A549 (cell line): ENCODE measurements around the gene KCNE3. TPM values are rescaled to one million over a fixed set of nuclear protein-coding genes. Genes with fewer than 3 reads are reported as not detected.

Experiments
- ATAC-seq, 2 experiments: fragments of 200-7000 bp in 1 of 2; fragments of >200 bp in 1 of 2; cut with Nextera tagmentation in 1 of 2; cut with Tn5 transposase in 1 of 2; 3 replicates each; pipeline versions ENCODE4 v1.8.0 to v1.9.1; 2018 to 2020; ENCODE audit warnings: mild to moderate bottlenecking in 1 of 2, moderate library complexity in 1 of 2
- CTCF ChIA-PET: fragments of 300-600 bp; sonication (Branson Sonifier 250); formaldehyde crosslinking; extraction: SDS; loops from one replicate; lab custom pipeline; 2021; ENCODE audit warnings: antibody characterized with exemption, inconsistent platforms; lab: Yijun Ruan, JAX
- POLR2A ChIA-PET: fragments of 350-600 bp; formaldehyde crosslinking; extraction: SDS; loops from one replicate; lab custom pipeline; 2021; ENCODE audit warnings: antibody characterized with exemption, inconsistent platforms; lab: Yijun Ruan, JAX
- DNase-seq, 2 experiments: peaks; one replicate each; pipeline versions ENCODE4 v3.0.0 to v3.0.0-alpha.2; 2011 to 2016; ENCODE audit warnings: low read depth in 1 of 2, low spot score in 1 of 2
- FAIRE-seq: peaks from 2 replicates; lab custom pipeline; 2011; peaks lifted over from hg19 to GRCh38; lab: Jason Lieb, UNC
- H3K27ac ChIP-seq, 2 experiments: fragments of >200 bp; sonication (Bioruptor Twin); formaldehyde crosslinking; 3 replicates each; pipeline ENCODE4 v1.5.1; 2016 to 2017
- H3K4me1 ChIP-seq: fragments of >200 bp; sonication (Bioruptor Twin); formaldehyde crosslinking; 3 replicates; pipeline ENCODE4 v1.6.1; 2016
- H3K4me2 ChIP-seq: fragments of >200 bp; sonication (Bioruptor Twin); formaldehyde crosslinking; 3 replicates; pipeline ENCODE4 v1.6.1; 2016
- H3K4me3 ChIP-seq: fragments of >200 bp; sonication (Bioruptor Twin); formaldehyde crosslinking; 3 replicates; pipeline ENCODE4 v1.5.1; 2016
- H3K9me3 ChIP-seq: fragments of >200 bp; sonication (Bioruptor Twin); formaldehyde crosslinking; 3 replicates; pipeline ENCODE4 v1.6.1; 2016
- BHLHE40 ChIP-seq: IDR thresholded peaks from 2 replicates; pipeline ENCODE4 v1.6.1; 2012; ENCODE audit warnings: low read depth, low read length, inconsistent platforms
- CBX8 ChIP-seq: fragments of 200-600 bp; sonication (generic); IDR thresholded peaks from 2 replicates; pipeline ENCODE4 v1.6.1; 2016
- CHD4 ChIP-seq: fragments of 200-600 bp; sonication (generic); IDR thresholded peaks from 2 replicates; pipeline ENCODE4 v1.6.1; 2016; ENCODE audit warnings: antibody characterized with exemption, mild to moderate bottlenecking, borderline replicate concordance
- ELK1 ChIP-seq: fragments of 150-350 bp; IDR thresholded peaks from 2 replicates; pipeline ENCODE4 v1.6.1; 2014; ENCODE audit warnings: low read depth, mild to moderate bottlenecking, low read length
- EP300 ChIP-seq, 2 experiments: fragments of >200 bp; sonication (Bioruptor Twin); formaldehyde crosslinking; IDR thresholded peaks; 2 replicates in 1 of 2; 3 replicates in 1 of 2; pipeline ENCODE4 v1.6.1; 2016 to 2017
- HEYL ChIP-seq: fragments of 250-450 bp; sonication (Bioruptor Pico); IDR thresholded peaks from 2 replicates; pipeline ENCODE4 v1.8.0; 2021; ENCODE audit warnings: mild to moderate bottlenecking, moderate library complexity
- HMGXB4 ChIP-seq: fragments of 250-450 bp; sonication (Bioruptor Pico); IDR thresholded peaks from 2 replicates; pipeline ENCODE4 v1.5.0; 2021; ENCODE audit warnings: mild to moderate bottlenecking, moderate library complexity, borderline replicate concordance
- HOXA7 ChIP-seq: fragments of 250-450 bp; sonication (Bioruptor Pico); IDR thresholded peaks from 2 replicates; pipeline ENCODE4 v1.5.0; 2020; ENCODE audit warnings: mild to moderate bottlenecking, moderate library complexity
- HOXB13 ChIP-seq: fragments of 250-450 bp; sonication (Bioruptor Pico); IDR thresholded peaks from 2 replicates; pipeline ENCODE4 v1.5.0; 2020; ENCODE audit warnings: low read depth, mild to moderate bottlenecking, moderate library complexity
- JUN ChIP-seq, 2 experiments: fragments of >200 bp; sonication (Bioruptor Twin); formaldehyde crosslinking; IDR thresholded peaks; 2 replicates in 1 of 2; 3 replicates in 1 of 2; pipeline ENCODE4 v1.6.1; 2016 to 2017
- KDM1A ChIP-seq: fragments of 200-600 bp; sonication (generic); IDR thresholded peaks from 2 replicates; pipeline ENCODE4 v1.6.1; 2016; ENCODE audit warnings: low read depth, mild to moderate bottlenecking
- KDM5A ChIP-seq: fragments of 200-600 bp; sonication (generic); IDR thresholded peaks from 2 replicates; pipeline ENCODE4 v1.6.1; 2016; ENCODE audit warnings: antibody characterized with exemption, mild to moderate bottlenecking
- NPAS2 ChIP-seq: fragments of 250-450 bp; sonication (Bioruptor Pico); IDR thresholded peaks from 2 replicates; pipeline ENCODE4 v1.8.0; 2022; ENCODE audit warnings: mild to moderate bottlenecking, moderate library complexity, borderline replicate concordance
- RCOR1 ChIP-seq: fragments of 150-350 bp; IDR thresholded peaks from 2 replicates; pipeline ENCODE4 v1.6.1; 2014; ENCODE audit warnings: antibody characterized with exemption, low read length, low read depth
- REST ChIP-seq: fragments of 200-600 bp; sonication (generic); IDR thresholded peaks from 2 replicates; pipeline ENCODE4 v1.6.1; 2016; ENCODE audit warnings: antibody characterized with exemption, mild to moderate bottlenecking, moderate library complexity
- RFX5 ChIP-seq: fragments of 450-650 bp; IDR thresholded peaks from 2 replicates; pipeline ENCODE4 v1.7.1; 2014; ENCODE audit warnings: antibody characterized with exemption, mild to moderate bottlenecking, moderate library complexity
- SREBF2 ChIP-seq: fragments of 450-650 bp; IDR thresholded peaks from 2 replicates; pipeline ENCODE4 v1.6.1; 2014; ENCODE audit warnings: mild to moderate bottlenecking, moderate library complexity
- TP53 ChIP-seq: fragments of 250-450 bp; sonication (Bioruptor Pico); IDR thresholded peaks from 2 replicates; pipeline ENCODE4 v1.5.0; 2021; ENCODE audit warnings: mild to moderate bottlenecking, moderate library complexity
- USF2 ChIP-seq: fragments of 450-650 bp; IDR thresholded peaks from 2 replicates; pipeline ENCODE4 v1.6.1; 2014; ENCODE audit warnings: antibody characterized with exemption
- ZFP36 ChIP-seq: fragments of 450-650 bp; IDR thresholded peaks from 2 replicates; pipeline ENCODE4 v1.6.1; 2014; ENCODE audit warnings: borderline replicate concordance; ENCODE audit not compliant: partially characterized antibody
- ZNF302 ChIP-seq: fragments of 250-450 bp; sonication (Bioruptor Pico); IDR thresholded peaks from 2 replicates; pipeline ENCODE4 v1.9.0; 2021; ENCODE audit warnings: inconsistent platforms, mild to moderate bottlenecking, moderate library complexity
- WGBS: methylation state at CpG from one replicate; pipeline ENCODE4 v1.1.6; 2017; ENCODE audit errors: missing lambda C conversion rate; 5-methylcytosine and 5-hydroxymethylcytosine counted together
- polyA plus RNA-seq, 4 experiments: library from polyadenylated mRNA; depleted of rRNA in 3 of 4; stranded (reverse); fragments of >200 nt; fragmentation: RNase III in 1 of 4; extraction: RNeasy Plus Mini Kit Qiagen cat#74134 plus additional on column Dnase treatment in 1 of 4; gene quantifications; 2 replicates in 3 of 4; 3 replicates in 1 of 4; pipeline ENCODE4 v1.2.3, GENCODE V29; 2011 to 2017
- TF ChIP-seq, protein P1 (sequence below): fragments of >200 bp; sonication (Bioruptor Twin); formaldehyde crosslinking; IDR thresholded peaks from 3 replicates; pipeline ENCODE4 v1.5.1; 2016
- TF ChIP-seq, protein P2 (sequence below): IDR thresholded peaks from 2 replicates; pipeline ENCODE4 v1.6.1; 2012; ENCODE audit warnings: low read depth, borderline replicate concordance

KCNE3 gene
- polyA plus RNA-seq, 2 of the 4 experiments (the other 2 are of a cell fraction) = 0.23 to 0.56 TPM

GRCh38 chr11:74471037-74471436 lies 3.7 kb upstream of the KCNE3 start (continued):
- TF ChIP-seq NPAS2 (no peak), JUN (IDR thresholded peaks at IDR 0.05) (no peak)

DNA sequence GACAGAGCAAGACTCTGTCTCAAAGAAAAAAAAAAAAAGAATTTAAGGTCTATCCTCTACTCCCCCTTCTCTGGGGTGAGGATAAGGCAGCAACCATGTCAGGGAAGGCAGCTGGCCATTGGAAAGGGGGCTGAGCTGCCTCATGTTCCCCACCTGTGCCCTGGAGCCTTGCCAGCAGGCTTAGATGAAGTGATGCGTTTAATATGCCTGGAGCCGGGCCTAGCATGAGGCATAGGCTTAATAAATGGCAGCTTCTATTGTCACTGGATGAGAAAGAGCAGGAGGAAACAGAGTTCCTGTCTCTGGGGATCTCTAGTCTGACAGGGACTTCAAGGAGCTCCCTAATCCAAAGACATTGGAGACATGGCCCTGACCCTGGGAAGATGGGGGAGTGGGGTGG lies 3.2 kb upstream of the KCNE3 start:
- no peak overlapping the region for H3K4me3 ChIP-seq
- ChIA-PET CTCF (interaction anchor here (0.7 to 2.5 kb wide), 7 partner anchors 12 to 494 kb away, joined by 3 to 11 read pairs (median 5); partner anchors contain the start of gene LIPT2), POLR2A (interaction anchor here (1.3 kb wide), 1 partner anchor 23 kb away, joined by 3 read pairs; the partner anchor contains the start of gene LIPT2)
- no peak overlapping the region for H3K4me2 ChIP-seq
- no peak for ATAC-seq
- no peak for FAIRE-seq
- no peak for DNase-seq
- TF ChIP-seq RFX5 (no peak), CBX8 (no peak), KDM5A (no peak), JUN (IDR thresholded peaks at IDR 0.05) (no peak), CHD4 (no peak), EP300 (IDR thresholded peaks at IDR 0.05) (no peak), HOXA7 (CRISPR knock-in tag) (no peak), HEYL (no peak), ZNF302 (CRISPR knock-in tag) (no peak), HOXB13 (CRISPR knock-in tag) (no peak), ZFP36 (no peak), TP53 (CRISPR knock-in tag) (no peak), BHLHE40 (no peak)
- TF ChIP-seq, protein P1, sequence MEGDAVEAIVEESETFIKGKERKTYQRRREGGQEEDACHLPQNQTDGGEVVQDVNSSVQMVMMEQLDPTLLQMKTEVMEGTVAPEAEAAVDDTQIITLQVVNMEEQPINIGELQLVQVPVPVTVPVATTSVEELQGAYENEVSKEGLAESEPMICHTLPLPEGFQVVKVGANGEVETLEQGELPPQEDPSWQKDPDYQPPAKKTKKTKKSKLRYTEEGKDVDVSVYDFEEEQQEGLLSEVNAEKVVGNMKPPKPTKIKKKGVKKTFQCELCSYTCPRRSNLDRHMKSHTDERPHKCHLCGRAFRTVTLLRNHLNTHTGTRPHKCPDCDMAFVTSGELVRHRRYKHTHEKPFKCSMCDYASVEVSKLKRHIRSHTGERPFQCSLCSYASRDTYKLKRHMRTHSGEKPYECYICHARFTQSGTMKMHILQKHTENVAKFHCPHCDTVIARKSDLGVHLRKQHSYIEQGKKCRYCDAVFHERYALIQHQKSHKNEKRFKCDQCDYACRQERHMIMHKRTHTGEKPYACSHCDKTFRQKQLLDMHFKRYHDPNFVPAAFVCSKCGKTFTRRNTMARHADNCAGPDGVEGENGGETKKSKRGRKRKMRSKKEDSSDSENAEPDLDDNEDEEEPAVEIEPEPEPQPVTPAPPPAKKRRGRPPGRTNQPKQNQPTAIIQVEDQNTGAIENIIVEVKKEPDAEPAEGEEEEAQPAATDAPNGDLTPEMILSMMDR = no peak
- WGBS = 78% methylated on average over 2 of the region's 2 CpGs
- no peak overlapping the region for H3K27ac ChIP-seq
- no peaks in the 10 kb centered on the region for H3K9me3 ChIP-seq
- peaks cover 4% of the 10 kb centered on the region; the same call in 2 of the 3 replicates for H3K4me1 ChIP-seq

DNA sequence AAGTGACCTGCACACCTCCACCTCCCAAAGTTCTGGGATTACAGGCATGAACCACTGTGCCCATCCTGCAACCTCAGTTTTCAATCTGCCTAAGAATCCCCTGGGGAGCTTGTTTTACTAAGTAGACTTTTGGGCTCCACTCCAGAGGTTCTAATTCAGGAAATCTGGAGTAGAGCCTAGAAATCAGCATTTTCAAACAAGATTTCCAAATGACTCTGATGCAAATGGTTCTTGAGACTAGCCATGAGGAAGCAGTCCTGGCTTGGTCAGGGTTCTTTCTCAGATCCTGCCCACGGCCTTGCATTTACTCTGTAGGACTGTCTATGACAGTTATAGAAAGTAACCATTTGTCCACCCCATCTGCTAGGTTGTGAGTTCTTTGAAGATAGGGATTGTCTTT lies 1.6 kb upstream of the KCNE3 start:
- ATAC-seq (no peak), FAIRE-seq (no peak)
- TF ChIP-seq RCOR1 = no peak
- TF ChIP-seq SREBF2 = no peak
- no peak for TF ChIP-seq JUN (IDR thresholded peaks at IDR 0.05)
- TF ChIP-seq, all 56 proteins: peak for 0
- WGBS = 38% methylated on average over 1 of the region's 1 CpG
- ChIA-PET POLR2A (no interaction called here), CTCF (interaction anchor here (1.2 to 1.5 kb wide), 2 partner anchors 15 to 213 kb away, joined by 3 to 4 read pairs; no protein-coding TSS in a partner anchor)
- Histone ChIP-seq H3K4me2 (no peak overlapping the region), H3K4me3 (no peak overlapping the region), H3K27ac (no peak overlapping the region), H3K9me3 (no peaks in the 10 kb centered on the region), H3K4me1 (peaks cover 8% of the 10 kb centered on the region; the same call in 2 of the 3 replicates)
- DNase-seq = no peak

DNA sequence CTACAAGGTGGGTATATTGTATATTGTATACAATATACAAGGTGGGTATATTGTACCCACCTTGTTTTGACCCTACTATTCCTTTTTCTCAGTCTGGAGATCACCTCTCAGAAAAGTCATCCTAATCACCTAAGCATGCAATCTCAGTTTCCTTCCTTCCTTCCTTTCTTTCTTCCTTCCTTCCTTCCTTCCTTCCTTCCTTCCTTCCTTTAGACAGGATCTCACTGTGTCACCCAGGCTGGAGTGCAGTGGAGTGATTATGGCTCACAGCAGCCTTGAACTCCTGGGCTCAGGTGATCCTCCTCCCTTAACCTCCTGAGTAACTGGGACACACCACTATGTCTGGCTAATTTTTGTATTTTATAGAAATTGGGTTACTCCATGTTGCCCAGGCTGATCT lies 1.2 kb upstream of the KCNE3 start:
- POLR2A ChIA-PET = no interaction called here
- ATAC-seq (no peak), FAIRE-seq (no peak)
- no peak for TF ChIP-seq REST
- TF ChIP-seq ELK1 = no peak
- TF ChIP-seq, protein P2, sequence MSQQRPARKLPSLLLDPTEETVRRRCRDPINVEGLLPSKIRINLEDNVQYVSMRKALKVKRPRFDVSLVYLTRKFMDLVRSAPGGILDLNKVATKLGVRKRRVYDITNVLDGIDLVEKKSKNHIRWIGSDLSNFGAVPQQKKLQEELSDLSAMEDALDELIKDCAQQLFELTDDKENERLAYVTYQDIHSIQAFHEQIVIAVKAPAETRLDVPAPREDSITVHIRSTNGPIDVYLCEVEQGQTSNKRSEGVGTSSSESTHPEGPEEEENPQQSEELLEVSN = no peak
- no peak for TF ChIP-seq KDM1A
- no peak for TF ChIP-seq USF2
- TF ChIP-seq HMGXB4 = no peak

More for the DNA sequence above, 1.2 kb upstream of the KCNE3 start:
- no peak overlapping the region for H3K27ac ChIP-seq
- DNase-seq = no peak
- H3K4me2 ChIP-seq = no peak overlapping the region
- peaks cover 8% of the 10 kb centered on the region; the same call in 2 of the 3 replicates for H3K4me1 ChIP-seq
- H3K4me3 ChIP-seq = no peak overlapping the region
- H3K9me3 ChIP-seq = no peaks in the 10 kb centered on the region
- CTCF ChIA-PET = interaction anchor here (1.5 kb wide), 1 partner anchor 213 kb away, joined by 3 read pairs; no protein-coding TSS in a partner anchor
